Endodermal cell (in vitro differentiated cells): ENCODE results near the gene CDK10. TPM values are rescaled to one million over a fixed set of nuclear protein-coding genes. Genes with fewer than 3 reads are reported as not detected.
"Not testable (repeated sequence)": the region's sequence is repeated elsewhere in the genome, so short reads cannot be mapped to it uniquely, and the experiment has no call there.

Experiments
- DNase-seq: peaks from one replicate; pipeline ENCODE4 v3.0.0-alpha.2; 2017
- H3K27ac ChIP-seq: 2 replicates; pipeline ENCODE4 v1.5.1; 2013; ENCODE audit warnings: mild to moderate bottlenecking, low read depth, low read length, moderate library complexity
- H3K27me3 ChIP-seq: 2 replicates; pipeline ENCODE4 v1.6.1; 2013; ENCODE audit warnings: mild to moderate bottlenecking, low read length, moderate library complexity; ENCODE audit not compliant: insufficient read depth, control insufficient read depth, poor library complexity, severe bottlenecking
- H3K36me3 ChIP-seq: 2 replicates; pipeline ENCODE4 v1.7.0; 2013; ENCODE audit warnings: mild to moderate bottlenecking, low read length, moderate library complexity; ENCODE audit not compliant: control insufficient read depth, insufficient read depth
- H3K4me1 ChIP-seq: one replicate; pipeline ENCODE4 v1.7.0; 2013; ENCODE audit warnings: low read length; ENCODE audit not compliant: control insufficient read depth, insufficient read depth
- H3K4me3 ChIP-seq: 2 replicates; pipeline ENCODE4 v1.5.1; 2013; ENCODE audit warnings: mild to moderate bottlenecking, low read length, moderate library complexity
- H3K9ac ChIP-seq: 2 replicates; pipeline ENCODE4 v1.6.1; 2013; ENCODE audit warnings: mild to moderate bottlenecking, low read length, moderate library complexity; ENCODE audit not compliant: poor library complexity, severe bottlenecking; ENCODE audit errors: extremely low read depth
- H3K9me3 ChIP-seq: 2 replicates; pipeline ENCODE4 v1.6.1; 2013; ENCODE audit warnings: mild to moderate bottlenecking, low read length, moderate library complexity; ENCODE audit not compliant: control insufficient read depth
- H3K27ac Mint-ChIP-seq: 2 replicates; pipeline ENCODE4 v1.8.0; 2020; ENCODE audit warnings: mixed read lengths
- H3K27me3 Mint-ChIP-seq: 2 replicates; pipeline ENCODE4 v1.8.0; 2021; ENCODE audit warnings: mild to moderate bottlenecking, mixed read lengths; ENCODE audit not compliant: insufficient read depth
- H3K36me3 Mint-ChIP-seq: 2 replicates; pipeline ENCODE4 v1.8.0; 2020; ENCODE audit warnings: low read depth, mixed read lengths
- H3K4me1 Mint-ChIP-seq: 2 replicates; pipeline ENCODE4 v1.8.0; 2020; ENCODE audit warnings: mixed read lengths
- H3K4me3 Mint-ChIP-seq: 2 replicates; pipeline ENCODE4 v1.8.0; 2020; ENCODE audit warnings: mild to moderate bottlenecking, moderate library complexity, mixed read lengths
- H3K9me3 Mint-ChIP-seq: 2 replicates; pipeline ENCODE4 v1.8.0; 2020; ENCODE audit warnings: mild to moderate bottlenecking, mixed read lengths
- CTCF ChIP-seq: fragments of 200-600 bp; sonication (generic); conservative IDR thresholded peaks from 2 replicates; pipeline ENCODE4 v1.5.0; 2021; ENCODE audit warnings: antibody characterized with exemption, mild to moderate bottlenecking
- WGBS, 2 experiments: methylation state at CpG; one replicate each; pipeline versions ENCODE4 v1.1.5 to v1.1.7; 2013; ENCODE audit warnings: missing lambda C conversion rate in 2 of 2, mixed read lengths in 1 of 2; ENCODE audit not compliant: insufficient coverage in 1 of 2, insufficient read length in 1 of 2; 5-methylcytosine and 5-hydroxymethylcytosine counted together
- total RNA-seq, 2 donors: library from RNA; stranded (reverse); fragmentation: NEBNext Ultra II Directional in 1 of 2; extraction: Animal tissue kit (Norgen Biotek cat#: 25700) in 1 of 2; gene quantifications; 2 replicates in 1 of 2; 3 replicates in 1 of 2; pipeline ENCODE4 v1.2.1, GENCODE V29; 2021

Gene CDK10
- total RNA-seq, 2 donors from 2014 or later = 108 to 123 TPM

GRCh38 chr16:89669755-89670154 lies 16.7 kb upstream of the CDK10 start:
- 87 to 94% methylated on average over 5 to 13 of the region's 13 CpGs for WGBS, 2 experiments
- Mint-ChIP-seq H3K4me3 (no peak overlapping the region), H3K9me3 (peaks cover 55% of the 10 kb centered on the region), H3K4me1 (no peaks in the 10 kb centered on the region), H3K27ac (no peak overlapping the region), H3K27me3 (no peaks in the 10 kb centered on the region), H3K36me3 (peaks cover 50% of the 10 kb centered on the region)
- H3K4me1 ChIP-seq = no peaks in the 10 kb centered on the region
- H3K27ac ChIP-seq = no peak overlapping the region
- peaks cover 16% of the 10 kb centered on the region for H3K9me3 ChIP-seq
- peaks cover 18% of the 10 kb centered on the region for H3K36me3 ChIP-seq
- no peak overlapping the region for H3K4me3 ChIP-seq
- TF ChIP-seq CTCF = no peak
- no peak overlapping the region for H3K9ac ChIP-seq
- DNase-seq = no peak
- H3K27me3 ChIP-seq = no peaks in the 10 kb centered on the region

- H3K27me3 ChIP-seq = no peaks in the 10 kb centered on the region
- no peak overlapping the region for H3K4me3 ChIP-seq
- peaks cover 14% of the 10 kb centered on the region for H3K9me3 ChIP-seq
- no peak for TF ChIP-seq CTCF
- no peak overlapping the region for H3K27ac ChIP-seq
- Mint-ChIP-seq H3K4me1 (no peaks in the 10 kb centered on the region), H3K27ac (no peak overlapping the region), H3K9me3 (peaks cover 55% of the 10 kb centered on the region), H3K36me3 (peaks cover 50% of the 10 kb centered on the region), H3K4me3 (no peak overlapping the region), H3K27me3 (no peaks in the 10 kb centered on the region)
- WGBS, 2 experiments = 90 to 95% methylated on average over 9 to 10 of the region's 10 CpGs
- H3K9ac ChIP-seq = no peak overlapping the region
- H3K36me3 ChIP-seq = peaks cover 15% of the 10 kb centered on the region
- no peaks in the 10 kb centered on the region for H3K4me1 ChIP-seq
- DNase-seq = no peak
These were observed 15.7 kb upstream of the CDK10 start for GRCh38 chr16:89670496-89671431.

GRCh38 chr16:89671565-89671964 lies 14.9 kb upstream of the CDK10 start:
- 99% methylated on average over 4 of the region's 4 CpGs; no CpG with 5 or more reads in 1 of the 2 experiments for WGBS, 2 experiments
- not testable (repeated sequence) for H3K9ac ChIP-seq, H3K4me1 Mint-ChIP-seq, H3K9me3 ChIP-seq, H3K27ac ChIP-seq, H3K27me3 ChIP-seq, H3K27me3 Mint-ChIP-seq, H3K4me3 Mint-ChIP-seq, H3K4me1 ChIP-seq, DNase-seq, H3K27ac Mint-ChIP-seq, H3K4me3 ChIP-seq
- Mint-ChIP-seq H3K9me3 (peaks cover 53% of the 10 kb centered on the region), H3K36me3 (peaks cover 42% of the 10 kb centered on the region)
- H3K36me3 ChIP-seq = peaks cover 10% of the 10 kb centered on the region
